Uterus (tissue), 2 donors: Measurements from ENCODE around the gene TFPI.

Source experiments
- POLR2A ChIP-seq, 2 donors: fragments of 450-650 bp; IDR thresholded peaks; one replicate each; pipeline ENCODE4 v1.6.1; 2016; ENCODE audit warnings: antibody characterized with exemption in 2 of 2, mild to moderate bottlenecking in 1 of 2, moderate library complexity in 1 of 2
- TF ChIP-seq, protein P1 (sequence below), 4 experiments: fragments of 200-600 bp in 2 of 4; fragments of 450-650 bp in 2 of 4; sonication (generic) in 2 of 4; IDR thresholded peaks; one replicate each; pipeline ENCODE4 v1.5.1; 2016 to 2019; ENCODE audit warnings: antibody characterized with exemption in 4 of 4, mild to moderate bottlenecking in 2 of 4, moderate library complexity in 1 of 4

DNA sequence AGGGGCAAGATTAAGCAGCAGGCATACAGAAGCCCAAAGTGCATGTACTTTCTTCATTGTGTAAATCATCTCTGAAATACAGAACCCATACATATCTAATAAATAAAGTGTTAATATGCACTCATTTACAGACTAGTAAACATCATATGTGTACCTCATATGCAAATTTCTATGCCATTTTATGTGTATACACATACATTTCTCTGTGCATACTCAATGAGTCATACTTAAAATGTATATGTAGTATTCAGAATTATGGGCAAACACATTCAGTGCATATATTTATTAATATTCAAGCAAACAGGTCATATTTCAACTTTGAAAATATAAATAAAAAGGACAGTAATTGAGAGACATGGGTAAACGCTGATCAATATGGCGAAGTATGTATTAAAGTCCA lies 50.5 kb downstream of the TFPI start:
- TF ChIP-seq, protein P1, sequence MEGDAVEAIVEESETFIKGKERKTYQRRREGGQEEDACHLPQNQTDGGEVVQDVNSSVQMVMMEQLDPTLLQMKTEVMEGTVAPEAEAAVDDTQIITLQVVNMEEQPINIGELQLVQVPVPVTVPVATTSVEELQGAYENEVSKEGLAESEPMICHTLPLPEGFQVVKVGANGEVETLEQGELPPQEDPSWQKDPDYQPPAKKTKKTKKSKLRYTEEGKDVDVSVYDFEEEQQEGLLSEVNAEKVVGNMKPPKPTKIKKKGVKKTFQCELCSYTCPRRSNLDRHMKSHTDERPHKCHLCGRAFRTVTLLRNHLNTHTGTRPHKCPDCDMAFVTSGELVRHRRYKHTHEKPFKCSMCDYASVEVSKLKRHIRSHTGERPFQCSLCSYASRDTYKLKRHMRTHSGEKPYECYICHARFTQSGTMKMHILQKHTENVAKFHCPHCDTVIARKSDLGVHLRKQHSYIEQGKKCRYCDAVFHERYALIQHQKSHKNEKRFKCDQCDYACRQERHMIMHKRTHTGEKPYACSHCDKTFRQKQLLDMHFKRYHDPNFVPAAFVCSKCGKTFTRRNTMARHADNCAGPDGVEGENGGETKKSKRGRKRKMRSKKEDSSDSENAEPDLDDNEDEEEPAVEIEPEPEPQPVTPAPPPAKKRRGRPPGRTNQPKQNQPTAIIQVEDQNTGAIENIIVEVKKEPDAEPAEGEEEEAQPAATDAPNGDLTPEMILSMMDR (IDR thresholded peaks at IDR 0.05) = no peak
- no peak for TF ChIP-seq POLR2A (IDR thresholded peaks at IDR 0.05)
